Adipose tissue (tissue), 3 donors: ENCODE results near the gene NELL1. TPM values are rescaled to one million over a fixed set of nuclear protein-coding genes. Genes with fewer than 3 reads are reported as not detected.

Experiments used
- H3K27ac ChIP-seq: one replicate; pipeline ENCODE4 v1.5.1; 2013; ENCODE audit warnings: low read depth, low read length
- WGBS, 3 donors: extraction: QIAGEN DNeasy Blood & Tissue Kit; methylation state at CpG; one replicate each; pipeline ENCODE4 v1.1.7; 2013; 5-methylcytosine and 5-hydroxymethylcytosine counted together
- polyA plus RNA-seq, 3 donors: library from polyadenylated mRNA; stranded (reverse); fragments of 200-250 nt; gene quantifications; one replicate each; pipeline ENCODE4 v1.2.3, GENCODE V29; 2013
- donor health status: healthy with polysubstance abuse.
- donor health status: Bipolar disorder and iron deficiency.
- donor health status: healthy.

Gene NELL1
- polyA plus RNA-seq, 3 donors: 0.03 TPM; not detected in 1

- no peak overlapping the region for H3K27ac ChIP-seq
- 69 to 80% (median 79%) methylated on average over 1 of the region's 1 CpG for WGBS, 3 donors
These were observed 913.4 kb downstream of the NELL1 start for GRCh38 chr11:21582791-21583190.

- WGBS, 3 donors: 21 to 37% (median 23%) methylated on average over 2 of the region's 2 CpGs
- H3K27ac ChIP-seq: no peak overlapping the region
These were observed 919.4 kb downstream of the NELL1 start for GRCh38 chr11:21588754-21589153.

GRCh38 chr11:21602699-21603098, 933.3 kb downstream of the NELL1 start:
- H3K27ac ChIP-seq: no peak overlapping the region
- 82 to 95% (median 90%) methylated on average over 1 of the region's 1 CpG for WGBS, 3 donors

GRCh38 chr11:21603886-21604285, 934.5 kb downstream of the NELL1 start:
- H3K27ac ChIP-seq: no peak overlapping the region
- 35 to 67% (median 67%) methylated on average over 3 of the region's 3 CpGs for WGBS, 3 donors

- WGBS, 3 donors: 71 to 81% (median 76%) methylated on average over 3 of the region's 3 CpGs
- H3K27ac ChIP-seq: no peak overlapping the region
These were observed 935.2 kb downstream of the NELL1 start for GRCh38 chr11:21604564-21604963.

GRCh38 chr11:21612326-21612725, 942.9 kb downstream of the NELL1 start:
- H3K27ac ChIP-seq: no peak overlapping the region
- 39 to 45% (median 42%) methylated on average over 3 of the region's 3 CpGs for WGBS, 3 donors

- 64 to 76% (median 67%) methylated on average over 5 of the region's 5 CpGs for WGBS, 3 donors
These were observed 945.6 kb downstream of the NELL1 start for GRCh38 chr11:21614961-21615360.

GRCh38 chr11:21615955-21616371, 946.6 kb downstream of the NELL1 start:
- WGBS, 3 donors: 57 to 59% (median 58%) methylated on average over 3 of the region's 3 CpGs
- no peak overlapping the region for H3K27ac ChIP-seq

More at GRCh38 chr11:21614961-21615360, 945.6 kb downstream of the NELL1 start:
- no peak overlapping the region for H3K27ac ChIP-seq

GRCh38 chr11:21622566-21622965, 953.2 kb downstream of the NELL1 start:
- H3K27ac ChIP-seq: no peak overlapping the region

GRCh38 chr11:21622995-21623394, 953.6 kb downstream of the NELL1 start:
- 44 to 79% (median 69%) methylated on average over 3 of the region's 3 CpGs for WGBS, 3 donors

More at GRCh38 chr11:21622566-21622965, 953.2 kb downstream of the NELL1 start:
- WGBS, 3 donors: 60 to 76% (median 68%) methylated on average over 1 of the region's 1 CpG

More at GRCh38 chr11:21622995-21623394, 953.6 kb downstream of the NELL1 start:
- no peak overlapping the region for H3K27ac ChIP-seq

Other genes starting within 250 kb of the NELL1 start
- gene SLC6A5, start 70.0 kb upstream of the NELL1 start, polyA plus RNA-seq: not detected